ENCODE data around the gene GALNT5.

DNA sequence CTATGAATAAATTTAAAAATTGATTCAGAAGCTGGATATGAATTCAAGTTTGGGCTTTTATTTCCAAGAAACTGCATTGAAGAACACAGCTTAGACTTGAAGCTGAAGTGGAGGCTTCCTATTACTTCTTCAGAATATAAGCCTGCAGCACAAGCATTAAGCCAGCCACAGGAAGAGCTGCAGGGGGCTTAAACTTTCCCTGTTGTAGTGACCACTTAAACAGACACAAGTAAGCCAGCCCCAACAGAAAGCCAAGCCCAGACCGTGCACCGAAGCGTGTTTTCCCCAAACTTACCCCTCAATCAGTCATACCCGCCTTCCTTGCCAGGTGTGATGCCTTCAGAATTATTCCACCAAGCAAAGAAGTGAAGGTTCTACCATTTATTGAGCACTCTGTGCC is 39.5 kb downstream of the GALNT5 start:
- TF ChIP-seq POLR2A (IDR thresholded peaks at IDR 0.05; ENCODE audit: low read depth, low read length) (no peak), POLR2AphosphoS5 (IDR thresholded peaks at IDR 0.05; ENCODE audit: low read depth, low read length) (no peak), SPI1 (IDR thresholded peaks at IDR 0.05; ENCODE audit: low read depth, low read length) (no peak), TAF1 (IDR thresholded peaks at IDR 0.05; ENCODE audit: low read depth, low read length) (no peak), POU2F2 (IDR thresholded peaks at IDR 0.05; ENCODE audit: low read depth, low read length) (no peak), PAX5 (IDR thresholded peaks at IDR 0.05; ENCODE audit: insufficient read depth, low read length, severe bottlenecking) (no peak)
